Mucosa of rectum (tissue), 2 donors: ENCODE results near the gene IGSF22.

Source experiments
- H3K27ac ChIP-seq, 2 donors: one replicate each; pipeline ENCODE4 v1.7.0; 2013; ENCODE audit warnings: inconsistent platforms in 2 of 2, low read depth in 2 of 2, low read length in 2 of 2
- H3K27me3 ChIP-seq, 2 donors: one replicate each; pipeline ENCODE4 v1.7.0; 2013; ENCODE audit warnings: low read length in 2 of 2; ENCODE audit not compliant: control insufficient read depth in 2 of 2, insufficient read depth in 2 of 2
- H3K36me3 ChIP-seq, 2 donors: one replicate each; pipeline ENCODE4 v1.7.0; 2013; ENCODE audit warnings: low read length in 2 of 2; ENCODE audit not compliant: control insufficient read depth in 2 of 2, insufficient read depth in 2 of 2
- H3K4me1 ChIP-seq, 2 donors: one replicate each; pipeline ENCODE4 v1.7.0; 2013; ENCODE audit warnings: low read length in 2 of 2, mild to moderate bottlenecking in 1 of 2; ENCODE audit not compliant: control insufficient read depth in 2 of 2, insufficient read depth in 2 of 2
- H3K4me3 ChIP-seq, 2 donors: one replicate each; pipeline ENCODE4 v1.7.0; 2013; ENCODE audit warnings: low read length in 2 of 2
- H3K9ac ChIP-seq, 2 donors: one replicate each; pipeline ENCODE4 v1.7.0; 2013; ENCODE audit warnings: low read length in 2 of 2, low read depth in 1 of 2, mild to moderate bottlenecking in 1 of 2
- H3K9me3 ChIP-seq, 2 donors: one replicate each; pipeline ENCODE4 v1.7.0; 2013; ENCODE audit warnings: low read length in 2 of 2; ENCODE audit not compliant: control insufficient read depth in 2 of 2
- donor health status: healthy.
- donor health status: Normal muscosa, but diverticular disease.

IGSF22 gene

GRCh38 chr11:18720091-18720807 lies 5.7 kb downstream of the IGSF22 start:
- H3K9ac ChIP-seq, result peak overlapping the region in 1 of 2 donors; percentile 68
- H3K36me3 ChIP-seq, result no peaks in the 10 kb centered on the region
- H3K27me3 ChIP-seq, result no peaks in the 10 kb centered on the region
- H3K27ac ChIP-seq, result no peak overlapping the region
- peak overlapping the region in 1 of 2 donors; percentile 75 for H3K4me3 ChIP-seq
- peaks cover 8 to 10% of the 10 kb centered on the region in 2 donors for H3K4me1 ChIP-seq
- H3K9me3 ChIP-seq, result no peaks in the 10 kb centered on the region

GRCh38 chr11:18715476-18715875 lies 10.5 kb downstream of the IGSF22 start:
- Histone ChIP-seq H3K4me3 (no peak overlapping the region), H3K36me3 (no peaks in the 10 kb centered on the region), H3K27me3 (no peaks in the 10 kb centered on the region), H3K27ac (no peak overlapping the region), H3K9ac (no peak overlapping the region), H3K4me1 (no peaks in the 10 kb centered on the region), H3K9me3 (no peaks in the 10 kb centered on the region)

- H3K4me1 ChIP-seq, result no peaks in the 10 kb centered on the region
- H3K27ac ChIP-seq, result no peak overlapping the region
- H3K9ac ChIP-seq, result no peak overlapping the region
- no peaks in the 10 kb centered on the region for H3K9me3 ChIP-seq
- H3K27me3 ChIP-seq, result no peaks in the 10 kb centered on the region
- no peak overlapping the region for H3K4me3 ChIP-seq
- no peaks in the 10 kb centered on the region for H3K36me3 ChIP-seq
These were observed 11.6 kb downstream of the IGSF22 start for GRCh38 chr11:18714443-18714780.

- Histone ChIP-seq H3K27me3 (no peaks in the 10 kb centered on the region), H3K36me3 (no peaks in the 10 kb centered on the region), H3K4me3 (no peak overlapping the region), H3K27ac (no peak overlapping the region), H3K9me3 (no peaks in the 10 kb centered on the region), H3K9ac (no peak overlapping the region), H3K4me1 (no peaks in the 10 kb centered on the region)
These were observed 12.1 kb downstream of the IGSF22 start for GRCh38 chr11:18713646-18714442.

- no peak overlapping the region for H3K9ac ChIP-seq
- H3K4me3 ChIP-seq, result no peak overlapping the region
- peaks cover 7 to 11% of the 10 kb centered on the region in 2 donors for H3K4me1 ChIP-seq
- no peaks in the 10 kb centered on the region for H3K36me3 ChIP-seq
- no peaks in the 10 kb centered on the region for H3K27me3 ChIP-seq
- no peak overlapping the region for H3K27ac ChIP-seq
- H3K9me3 ChIP-seq, result no peaks in the 10 kb centered on the region
These were observed 15.4 kb downstream of the IGSF22 start for GRCh38 chr11:18710545-18710944.

GRCh38 chr11:18709414-18709813 lies 16.6 kb downstream of the IGSF22 start:
- no peaks in the 10 kb centered on the region for H3K9me3 ChIP-seq
- no peak overlapping the region for H3K9ac ChIP-seq
- no peaks in the 10 kb centered on the region for H3K27me3 ChIP-seq
- H3K36me3 ChIP-seq, result no peaks in the 10 kb centered on the region
- no peak overlapping the region for H3K4me3 ChIP-seq
- peaks cover 12 to 17% of the 10 kb centered on the region in 2 donors for H3K4me1 ChIP-seq
- no peak overlapping the region for H3K27ac ChIP-seq

- Histone ChIP-seq H3K27ac (no peak overlapping the region), H3K9me3 (no peaks in the 10 kb centered on the region), H3K27me3 (no peaks in the 10 kb centered on the region), H3K9ac (no peak overlapping the region), H3K36me3 (no peaks in the 10 kb centered on the region), H3K4me1 (peaks cover 12 to 17% of the 10 kb centered on the region in 2 donors), H3K4me3 (no peak overlapping the region)
These were observed 18.1 kb downstream of the IGSF22 start for GRCh38 chr11:18707811-18708340.

GRCh38 chr11:18706330-18707243 lies 19.4 kb downstream of the IGSF22 start:
- no peaks in the 10 kb centered on the region for H3K27me3 ChIP-seq
- H3K36me3 ChIP-seq, result no peaks in the 10 kb centered on the region
- peaks cover 12 to 17% of the 10 kb centered on the region in 2 donors for H3K4me1 ChIP-seq
- H3K9me3 ChIP-seq, result no peaks in the 10 kb centered on the region
- peak overlapping the region; percentile 76 to 77 for H3K9ac ChIP-seq
- H3K4me3 ChIP-seq, result peak overlapping the region; percentile 70 to 75
- peak overlapping the region; percentile 50 to 63 for H3K27ac ChIP-seq

- peaks cover 12 to 17% of the 10 kb centered on the region in 2 donors for H3K4me1 ChIP-seq
- H3K27me3 ChIP-seq, result no peaks in the 10 kb centered on the region
- peak overlapping the region; percentile 16 to 28 for H3K27ac ChIP-seq
- H3K4me3 ChIP-seq, result peak overlapping the region; percentile 70 to 75
- H3K36me3 ChIP-seq, result no peaks in the 10 kb centered on the region
- H3K9ac ChIP-seq, result peak overlapping the region; percentile 63 to 77
- no peaks in the 10 kb centered on the region for H3K9me3 ChIP-seq
These were observed 20.2 kb downstream of the IGSF22 start for GRCh38 chr11:18705651-18706281.
